Measurements from ENCODE around the gene HSD17B13. TPM values are rescaled to one million over a fixed set of nuclear protein-coding genes. Genes with fewer than 3 reads are reported as not detected.

The HSD17B13 gene
- not detected in 2 replicates for total RNA-seq

DNA sequence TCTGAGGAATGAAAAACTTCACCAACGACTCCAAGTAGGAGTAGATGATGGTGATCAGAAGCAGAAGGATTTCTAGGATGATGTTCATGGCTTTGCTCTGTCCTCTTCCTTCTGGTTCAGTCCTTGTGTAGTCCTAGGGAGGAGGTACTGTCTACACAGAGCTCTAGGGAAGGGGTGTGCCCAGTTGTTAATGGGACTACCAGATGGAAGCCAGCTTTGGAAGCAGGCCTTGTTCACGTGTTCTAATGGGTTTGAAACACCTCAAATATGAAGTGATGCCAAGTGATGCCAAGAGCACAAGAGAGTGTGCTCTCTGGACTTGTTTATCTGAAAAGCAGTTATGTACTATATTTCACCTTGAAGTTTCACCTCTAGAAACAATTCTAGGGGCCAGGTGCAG, at the start of gene HSD17B13:
Gene HSD17B13 (minus strand): TSS at position 129 of the 400 bp plus-strand sequence. CDS start 41 bp downstream, at position 88.

Other genes with a start within 250 kb of the HSD17B13 start
- 4.4 and 5.4 TPM in 2 replicates for gene KLHL8, start 102.3 kb downstream of the HSD17B13 start, total RNA-seq
- 32.7 and 34.7 TPM in 2 replicates for gene HSD17B11, start 68.3 kb upstream of the HSD17B13 start, total RNA-seq
- gene NUDT9, start 99.7 kb upstream of the HSD17B13 start, total RNA-seq, result 14.6 and 18.6 TPM in 2 replicates
- 61.2 and 133 TPM in 2 replicates for gene SPARCL1, start 206.5 kb upstream of the HSD17B13 start, total RNA-seq

Data from cardiac atrium fibroblast (primary cell).